Measurements from ENCODE around the gene RPLP1.

DNA sequence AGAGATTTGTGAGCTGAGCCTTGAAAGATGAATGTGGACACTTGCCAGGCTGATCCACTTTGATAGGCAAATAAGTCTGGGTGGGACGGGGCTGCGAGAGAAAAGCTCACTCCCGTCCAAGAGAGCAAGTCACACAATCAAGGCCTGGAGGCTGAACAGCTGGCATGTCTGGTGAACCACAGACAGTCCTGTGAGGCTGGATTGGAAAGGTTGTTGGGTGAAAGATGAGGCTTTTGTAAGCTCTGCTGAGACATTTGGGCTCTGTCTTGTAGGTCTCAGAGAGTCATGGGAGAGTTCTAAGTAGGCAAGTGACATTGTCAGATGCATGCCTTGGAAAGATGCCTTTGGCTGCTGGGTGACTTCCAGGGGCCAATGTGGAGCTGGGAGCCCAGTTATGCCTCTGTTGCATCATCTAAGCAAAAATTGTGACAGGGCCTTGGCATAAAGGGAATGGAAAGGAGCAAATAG, 38.5 kb downstream of the RPLP1 start:
- TF ChIP-seq, protein P1, sequence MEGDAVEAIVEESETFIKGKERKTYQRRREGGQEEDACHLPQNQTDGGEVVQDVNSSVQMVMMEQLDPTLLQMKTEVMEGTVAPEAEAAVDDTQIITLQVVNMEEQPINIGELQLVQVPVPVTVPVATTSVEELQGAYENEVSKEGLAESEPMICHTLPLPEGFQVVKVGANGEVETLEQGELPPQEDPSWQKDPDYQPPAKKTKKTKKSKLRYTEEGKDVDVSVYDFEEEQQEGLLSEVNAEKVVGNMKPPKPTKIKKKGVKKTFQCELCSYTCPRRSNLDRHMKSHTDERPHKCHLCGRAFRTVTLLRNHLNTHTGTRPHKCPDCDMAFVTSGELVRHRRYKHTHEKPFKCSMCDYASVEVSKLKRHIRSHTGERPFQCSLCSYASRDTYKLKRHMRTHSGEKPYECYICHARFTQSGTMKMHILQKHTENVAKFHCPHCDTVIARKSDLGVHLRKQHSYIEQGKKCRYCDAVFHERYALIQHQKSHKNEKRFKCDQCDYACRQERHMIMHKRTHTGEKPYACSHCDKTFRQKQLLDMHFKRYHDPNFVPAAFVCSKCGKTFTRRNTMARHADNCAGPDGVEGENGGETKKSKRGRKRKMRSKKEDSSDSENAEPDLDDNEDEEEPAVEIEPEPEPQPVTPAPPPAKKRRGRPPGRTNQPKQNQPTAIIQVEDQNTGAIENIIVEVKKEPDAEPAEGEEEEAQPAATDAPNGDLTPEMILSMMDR (tag by site-specific recombination; IDR thresholded peaks at IDR 0.05) = no peak
- TF ChIP-seq ZNF473 (tag by site-specific recombination; IDR thresholded peaks at IDR 0.05) (no peak), ZNF274 (IDR thresholded peaks at IDR 0.05; ENCODE audit: low read length) (no peak), ZNF274 (tag by site-specific recombination; IDR thresholded peaks at IDR 0.05; ENCODE audit: borderline replicate concordance) (no peak), GLIS2 (tag by site-specific recombination; IDR thresholded peaks at IDR 0.05) (no peak)
- TF ChIP-seq, protein P2, sequence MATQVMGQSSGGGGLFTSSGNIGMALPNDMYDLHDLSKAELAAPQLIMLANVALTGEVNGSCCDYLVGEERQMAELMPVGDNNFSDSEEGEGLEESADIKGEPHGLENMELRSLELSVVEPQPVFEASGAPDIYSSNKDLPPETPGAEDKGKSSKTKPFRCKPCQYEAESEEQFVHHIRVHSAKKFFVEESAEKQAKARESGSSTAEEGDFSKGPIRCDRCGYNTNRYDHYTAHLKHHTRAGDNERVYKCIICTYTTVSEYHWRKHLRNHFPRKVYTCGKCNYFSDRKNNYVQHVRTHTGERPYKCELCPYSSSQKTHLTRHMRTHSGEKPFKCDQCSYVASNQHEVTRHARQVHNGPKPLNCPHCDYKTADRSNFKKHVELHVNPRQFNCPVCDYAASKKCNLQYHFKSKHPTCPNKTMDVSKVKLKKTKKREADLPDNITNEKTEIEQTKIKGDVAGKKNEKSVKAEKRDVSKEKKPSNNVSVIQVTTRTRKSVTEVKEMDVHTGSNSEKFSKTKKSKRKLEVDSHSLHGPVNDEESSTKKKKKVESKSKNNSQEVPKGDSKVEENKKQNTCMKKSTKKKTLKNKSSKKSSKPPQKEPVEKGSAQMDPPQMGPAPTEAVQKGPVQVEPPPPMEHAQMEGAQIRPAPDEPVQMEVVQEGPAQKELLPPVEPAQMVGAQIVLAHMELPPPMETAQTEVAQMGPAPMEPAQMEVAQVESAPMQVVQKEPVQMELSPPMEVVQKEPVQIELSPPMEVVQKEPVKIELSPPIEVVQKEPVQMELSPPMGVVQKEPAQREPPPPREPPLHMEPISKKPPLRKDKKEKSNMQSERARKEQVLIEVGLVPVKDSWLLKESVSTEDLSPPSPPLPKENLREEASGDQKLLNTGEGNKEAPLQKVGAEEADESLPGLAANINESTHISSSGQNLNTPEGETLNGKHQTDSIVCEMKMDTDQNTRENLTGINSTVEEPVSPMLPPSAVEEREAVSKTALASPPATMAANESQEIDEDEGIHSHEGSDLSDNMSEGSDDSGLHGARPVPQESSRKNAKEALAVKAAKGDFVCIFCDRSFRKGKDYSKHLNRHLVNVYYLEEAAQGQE (tag by site-specific recombination; IDR thresholded peaks at IDR 0.05) = no peak

Measured in HEK293 (cell line).